GM18517 (cell line): ENCODE data around the gene RNU5B-1.

Source experiments
- ATAC-seq: cut with Tn5 transposase; IDR thresholded peaks from one replicate; pipeline ENCODE4 v1.9.1; 2021; ENCODE audit warnings: mild to moderate bottlenecking, moderate library complexity; ENCODE audit not compliant: unreplicated experiment

The RNU5B-1 gene

DNA sequence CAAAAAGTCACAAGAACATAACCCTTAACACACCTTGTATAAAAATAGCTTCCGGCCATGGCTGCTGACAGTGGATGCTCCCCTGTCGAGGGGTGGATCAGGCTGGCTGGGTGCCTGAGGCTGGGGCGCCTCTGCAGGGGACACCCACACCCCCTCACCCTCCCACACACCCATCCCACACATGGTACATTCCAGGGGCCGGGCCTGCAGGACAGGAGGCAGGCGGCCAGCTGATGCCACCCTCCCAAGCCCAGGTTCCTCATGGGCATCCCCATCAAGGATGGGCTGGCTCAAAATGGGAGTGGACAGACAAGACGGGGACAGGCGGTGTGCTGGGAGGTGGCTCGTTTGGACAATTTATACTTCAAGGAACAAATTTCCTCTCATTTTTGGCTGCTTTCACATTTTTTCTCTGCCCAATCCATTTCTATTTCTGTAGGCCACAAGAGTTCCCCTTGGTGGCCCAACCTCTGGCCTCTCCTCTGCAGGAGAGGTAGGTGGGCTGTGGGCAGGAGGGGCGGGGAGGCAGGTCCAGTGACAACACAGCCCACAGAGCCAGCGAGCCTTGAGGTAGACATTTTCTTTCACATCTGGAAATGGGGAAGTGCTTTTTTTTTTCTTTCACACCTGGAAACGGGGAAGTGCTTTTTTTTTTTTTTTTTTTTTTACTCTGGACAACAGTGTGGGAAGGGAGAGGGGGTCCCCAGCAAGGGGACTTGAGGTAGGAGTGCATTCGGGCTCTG is 23.3 kb downstream of the RNU5B-1 start:
- ATAC-seq = no peak

DNA sequence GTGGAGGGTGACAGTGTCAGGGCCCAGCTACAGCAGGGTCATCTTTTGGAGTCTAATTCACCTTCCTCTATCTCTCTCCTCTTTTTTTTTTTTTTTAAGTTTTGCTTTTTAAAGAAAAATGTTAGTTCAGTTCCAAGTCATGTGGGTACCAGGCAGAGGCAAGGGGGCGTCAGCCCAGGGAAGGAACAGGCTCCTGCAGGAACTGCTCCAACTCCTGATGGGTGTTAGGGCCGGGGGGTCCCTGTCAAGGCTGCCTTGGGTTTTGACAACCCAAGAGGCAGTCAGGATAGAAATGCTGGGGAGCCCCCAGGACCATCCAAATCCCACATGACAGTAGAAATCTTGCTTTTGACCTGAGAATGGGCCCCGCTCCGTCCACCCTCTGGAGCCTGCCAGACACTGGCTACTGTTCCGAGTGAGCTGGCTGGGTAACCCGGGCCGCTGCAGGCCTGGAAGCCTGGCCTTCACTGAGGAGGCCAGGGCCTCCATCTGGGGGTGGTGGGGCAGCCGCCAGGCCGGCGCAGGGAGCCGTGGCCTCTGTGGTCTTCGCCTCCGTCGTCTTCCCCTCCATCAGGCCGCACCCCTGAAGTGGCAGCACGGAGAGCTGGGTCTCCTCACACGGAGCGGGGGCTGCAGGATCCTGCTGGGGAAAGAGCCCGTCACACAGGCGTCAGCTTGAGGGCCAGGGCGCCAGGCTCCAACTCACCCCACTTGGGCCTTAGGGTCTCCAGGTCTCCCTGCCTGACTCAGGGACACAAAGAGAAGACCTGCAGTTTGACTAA is 24.2 kb downstream of the RNU5B-1 start:
- ATAC-seq = no peak

DNA sequence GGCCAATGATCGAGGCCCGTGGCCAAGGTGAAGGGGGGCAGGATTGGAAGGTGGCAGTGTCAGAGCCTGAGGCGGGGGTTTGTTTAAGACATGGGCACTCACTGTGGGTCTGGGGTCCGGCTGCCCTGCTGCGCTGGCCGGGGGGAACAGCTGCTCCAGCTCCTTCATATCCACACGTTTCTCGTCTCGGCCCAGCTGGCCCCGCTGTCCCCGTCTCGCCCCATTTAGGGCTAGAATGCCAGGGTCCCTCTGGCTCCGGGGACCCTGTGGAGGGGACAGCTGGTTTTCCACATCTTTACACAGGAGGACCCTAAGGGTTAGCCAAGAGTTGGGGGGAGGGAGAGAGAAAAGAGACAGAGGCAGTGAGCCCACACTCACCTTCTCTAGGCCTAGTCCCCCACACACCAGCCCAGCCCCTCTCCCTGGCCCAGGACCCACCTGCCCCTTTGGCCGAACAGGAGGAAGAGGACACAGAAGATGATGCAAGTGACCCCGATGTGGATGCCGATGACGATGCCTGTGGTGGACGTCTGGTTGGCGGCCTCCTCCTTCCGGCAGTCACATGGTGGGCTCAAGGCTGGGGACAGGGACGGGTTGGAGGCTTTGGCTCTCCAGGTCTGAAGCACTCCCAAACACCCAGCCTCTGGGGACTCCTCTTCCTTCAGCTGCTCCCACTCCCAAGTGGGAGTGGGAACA is 25.0 kb downstream of the RNU5B-1 start:
- no peak for ATAC-seq

DNA sequence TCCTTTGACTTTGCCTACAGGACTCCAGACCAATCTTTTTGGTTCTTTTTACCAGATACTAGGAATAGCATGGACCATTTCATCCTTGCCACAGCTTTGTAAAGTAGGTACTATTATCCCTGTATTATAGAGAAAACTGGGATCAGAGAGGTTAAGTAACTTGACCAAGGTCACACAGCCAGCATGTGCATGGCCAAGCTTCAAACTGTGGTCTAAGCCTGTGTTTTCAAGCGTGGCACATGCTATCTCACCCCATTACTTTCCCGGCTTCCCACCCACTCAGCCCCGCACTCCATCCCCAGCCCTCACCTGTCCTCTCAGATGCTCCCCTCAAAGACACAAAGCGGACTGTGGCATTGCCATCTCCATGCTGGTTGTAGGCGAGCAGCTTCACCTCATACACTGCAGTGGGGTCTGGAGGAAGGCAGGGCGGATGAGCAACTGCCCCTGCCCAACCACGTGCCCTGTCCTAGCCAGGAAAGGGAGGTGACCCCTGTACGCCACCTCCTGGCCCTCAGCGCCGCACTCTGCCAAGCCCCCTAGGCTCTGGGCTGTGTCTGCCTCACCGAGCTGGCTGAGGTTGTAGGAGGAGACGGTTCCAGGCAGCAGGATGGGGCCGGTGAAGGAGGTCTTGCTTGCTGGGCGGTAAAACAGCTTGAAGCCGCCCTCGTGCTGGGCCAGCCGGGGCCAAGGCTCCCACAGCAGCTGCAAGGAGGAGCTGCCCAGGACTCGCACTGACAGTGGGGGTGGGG is 25.7 kb downstream of the RNU5B-1 start:
- no peak for ATAC-seq

DNA sequence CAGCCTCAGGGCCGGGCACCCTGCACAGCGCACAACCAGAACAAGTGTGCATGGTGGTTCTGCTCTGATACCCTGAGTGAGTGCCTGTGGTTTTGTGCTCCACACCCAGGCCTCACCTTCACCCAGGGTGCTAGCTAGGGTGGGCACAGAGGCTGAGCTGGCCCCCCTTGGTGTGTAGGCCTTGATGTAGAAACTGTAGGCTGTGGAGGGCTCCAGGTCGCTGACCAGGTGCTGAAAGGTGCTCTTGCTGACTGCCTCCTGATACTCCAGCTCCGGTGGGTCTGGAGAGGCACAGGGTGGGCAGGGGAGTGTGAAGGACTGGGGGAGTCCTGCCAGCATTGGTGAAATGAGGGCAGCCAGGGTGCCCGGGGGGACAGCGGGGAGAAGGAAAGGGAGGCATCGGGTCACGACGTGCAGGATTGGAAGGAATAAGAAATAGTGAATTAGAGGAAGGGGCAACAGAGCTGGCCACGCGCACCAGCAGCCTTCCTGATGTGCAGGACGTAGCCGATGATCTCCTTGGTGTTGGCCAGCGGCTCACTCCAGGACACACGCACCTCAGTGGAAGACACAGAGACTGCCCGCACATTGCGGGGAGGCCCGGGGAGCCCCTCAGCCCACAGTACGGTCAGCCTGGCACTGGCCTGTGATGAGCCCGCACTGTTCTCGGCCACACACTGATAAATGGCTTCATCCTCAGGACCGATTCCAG is 26.6 kb downstream of the RNU5B-1 start:
- ATAC-seq = no peak

DNA sequence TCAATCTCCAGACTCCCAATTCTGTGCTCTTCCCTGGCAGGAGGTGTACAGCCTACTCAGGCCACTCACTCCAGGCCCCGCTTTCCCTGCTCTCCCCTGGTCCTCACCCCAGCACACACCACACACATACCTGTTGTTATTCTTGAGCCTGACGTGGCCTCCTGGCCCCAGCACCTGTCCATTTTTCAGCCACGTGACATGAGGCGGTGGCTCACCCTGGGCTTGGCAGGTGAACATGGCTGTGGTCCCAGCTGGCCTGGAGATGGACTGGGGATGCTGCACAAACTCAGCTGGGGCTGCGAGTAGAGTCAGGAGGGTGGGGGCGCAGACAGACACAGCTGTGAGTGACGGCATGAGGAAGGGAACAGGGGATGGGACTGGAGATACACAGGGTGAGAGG is 27.3 kb downstream of the RNU5B-1 start:
- ATAC-seq = no peak

DNA sequence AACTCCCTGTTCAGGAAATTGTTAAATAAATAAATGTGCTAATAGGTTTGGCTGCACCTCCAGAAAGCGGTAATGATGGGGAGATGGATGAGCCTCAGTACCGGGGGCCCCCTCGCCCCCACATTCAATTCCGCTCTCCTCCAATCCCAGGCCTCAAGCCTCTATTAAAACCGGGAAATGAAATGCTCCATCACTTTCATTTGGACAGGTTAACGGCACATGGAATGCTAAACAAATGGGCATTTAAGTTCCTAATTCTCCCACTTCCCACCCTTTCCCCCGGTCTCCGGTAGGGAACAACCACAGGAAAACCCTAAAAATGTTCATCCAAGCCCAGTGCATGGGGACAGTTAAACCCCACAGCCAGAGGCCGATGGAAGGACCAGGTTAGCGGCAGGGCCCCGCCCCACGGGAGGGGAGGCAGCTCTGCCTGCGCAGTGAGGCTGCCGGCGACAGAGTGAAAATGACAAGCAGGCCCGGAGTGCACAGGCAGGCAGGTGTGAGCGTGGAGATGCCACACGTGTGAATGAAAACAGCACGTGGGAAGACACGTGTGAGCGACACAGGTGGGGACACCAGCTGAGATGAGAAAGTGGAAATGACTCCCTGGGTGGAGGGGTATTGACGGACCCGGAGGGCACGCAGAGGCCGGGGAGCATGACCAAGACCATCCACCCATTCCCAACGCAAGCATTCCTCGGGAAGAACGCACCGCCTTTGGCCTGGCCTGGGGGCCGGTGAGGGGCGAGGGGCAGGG is 28.1 kb downstream of the RNU5B-1 start:
- ATAC-seq = no peak

DNA sequence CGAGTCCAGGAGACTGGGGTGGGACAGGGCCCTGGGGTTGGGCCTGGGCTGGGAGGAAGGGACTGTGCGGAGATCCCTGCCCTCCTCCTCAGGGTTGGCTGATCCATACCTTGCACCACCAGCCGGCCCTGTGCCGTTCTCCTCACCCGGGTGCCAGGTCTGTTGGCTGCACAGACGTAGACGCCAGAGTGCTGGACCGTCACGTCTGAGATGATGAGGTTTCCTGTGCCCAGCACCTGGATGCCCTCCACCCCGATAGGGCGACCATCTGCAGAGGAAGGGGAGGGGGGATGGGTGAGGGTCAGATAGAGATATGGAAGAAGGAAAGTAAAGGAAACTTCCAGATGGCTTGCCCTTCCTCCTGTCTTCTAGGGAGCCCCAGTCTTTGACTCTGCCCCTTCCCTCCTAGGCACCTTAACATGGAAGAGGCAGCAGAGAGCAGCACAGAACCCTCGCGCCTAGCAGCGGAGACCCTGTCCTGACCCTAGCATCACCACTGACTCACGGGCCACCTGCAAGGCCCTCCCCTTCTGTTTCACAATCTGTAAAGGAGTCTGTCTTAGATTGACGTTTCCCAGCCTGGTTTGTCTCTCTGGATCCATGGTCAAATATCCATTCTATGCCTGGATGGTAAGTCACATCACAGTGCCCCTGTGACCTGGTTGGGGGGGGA is 28.8 kb downstream of the RNU5B-1 start:
- ATAC-seq = no peak

DNA sequence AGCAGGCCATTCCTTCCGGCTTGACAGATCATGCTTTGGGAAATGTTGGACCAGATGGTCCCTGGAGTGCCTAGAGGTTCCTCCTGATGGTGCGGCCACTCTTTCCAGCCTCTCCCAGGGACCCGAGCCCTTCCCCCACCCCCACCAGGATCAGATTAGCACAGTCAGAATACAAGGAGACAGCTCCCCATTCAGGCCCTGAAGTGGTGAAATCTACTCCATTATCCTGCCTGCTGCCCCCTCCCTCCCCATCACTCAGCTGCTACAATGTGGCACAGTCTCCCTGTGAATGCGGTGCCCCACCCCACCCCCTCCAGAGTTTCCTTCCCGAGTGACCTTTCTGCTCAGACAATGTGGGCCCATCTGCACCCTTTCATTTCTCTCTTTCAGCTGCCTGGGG is 29.4 kb downstream of the RNU5B-1 start:
- ATAC-seq = no peak

DNA sequence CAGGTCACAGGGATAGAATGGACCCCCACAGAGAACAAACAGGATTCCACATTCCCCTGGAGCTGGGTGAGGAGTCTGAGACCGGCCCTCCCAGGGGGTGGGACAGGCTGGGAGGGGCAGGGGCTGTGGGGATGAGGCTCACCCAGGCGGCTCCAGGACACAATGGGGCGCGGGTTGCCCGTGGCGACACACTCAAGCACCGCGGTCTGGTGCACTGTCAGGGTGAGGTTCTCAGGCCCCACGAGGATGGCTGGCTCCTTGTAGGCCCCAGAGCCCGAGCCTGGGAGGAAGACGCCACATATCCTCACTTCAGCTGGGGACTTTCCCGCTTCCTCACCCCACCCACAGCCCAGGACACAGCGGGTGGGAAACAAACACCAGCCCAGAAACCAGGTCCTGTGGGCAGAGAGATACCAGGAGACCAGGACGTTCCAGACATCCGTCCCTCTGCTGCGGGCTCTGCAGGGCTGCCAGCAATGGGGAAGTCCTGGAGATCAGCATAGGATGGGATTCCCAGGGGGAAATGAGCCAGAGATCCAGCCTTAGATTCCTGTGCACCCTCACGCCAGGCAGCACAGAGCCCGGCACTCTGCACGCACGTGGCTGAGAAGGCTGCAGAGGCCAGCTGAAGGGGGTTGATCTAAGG is 30.2 kb downstream of the RNU5B-1 start:
- ATAC-seq = no peak

DNA sequence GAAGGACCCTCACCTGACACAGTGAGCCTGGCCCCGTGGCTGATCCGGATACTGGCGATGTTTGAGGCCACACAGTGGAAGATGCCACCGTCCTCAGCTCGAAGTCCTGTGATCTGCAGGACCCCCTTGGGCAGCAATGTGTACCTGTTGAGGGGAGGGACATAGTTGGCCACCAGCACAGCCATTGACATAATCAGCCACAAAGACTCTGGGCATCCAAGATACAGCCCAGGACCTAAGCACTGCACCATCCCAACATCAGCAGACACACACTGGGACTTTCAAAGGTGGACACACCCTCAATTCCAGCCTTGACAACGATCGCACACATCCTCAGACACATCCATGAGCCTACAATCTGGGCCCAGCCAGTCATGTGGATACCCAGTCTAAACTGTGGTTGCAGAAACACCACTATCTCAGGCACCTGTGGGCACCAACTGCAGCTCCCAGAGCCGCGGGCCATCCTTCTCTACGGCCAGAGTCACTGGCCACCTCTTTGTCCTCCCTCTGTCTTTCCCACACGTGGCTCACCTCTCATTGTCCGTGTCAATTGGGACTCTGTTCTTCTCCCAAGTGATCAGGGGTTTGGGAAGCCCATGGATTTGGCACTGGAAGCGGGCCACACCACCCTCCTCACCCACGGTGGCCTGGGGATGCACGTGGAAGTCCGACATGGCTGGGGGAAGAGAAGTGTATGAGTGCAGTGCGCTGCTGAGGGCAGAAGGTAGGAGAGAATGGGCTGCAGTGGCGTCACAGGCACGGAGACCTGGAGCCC is 31.0 kb downstream of the RNU5B-1 start:
- no peak for ATAC-seq

DNA sequence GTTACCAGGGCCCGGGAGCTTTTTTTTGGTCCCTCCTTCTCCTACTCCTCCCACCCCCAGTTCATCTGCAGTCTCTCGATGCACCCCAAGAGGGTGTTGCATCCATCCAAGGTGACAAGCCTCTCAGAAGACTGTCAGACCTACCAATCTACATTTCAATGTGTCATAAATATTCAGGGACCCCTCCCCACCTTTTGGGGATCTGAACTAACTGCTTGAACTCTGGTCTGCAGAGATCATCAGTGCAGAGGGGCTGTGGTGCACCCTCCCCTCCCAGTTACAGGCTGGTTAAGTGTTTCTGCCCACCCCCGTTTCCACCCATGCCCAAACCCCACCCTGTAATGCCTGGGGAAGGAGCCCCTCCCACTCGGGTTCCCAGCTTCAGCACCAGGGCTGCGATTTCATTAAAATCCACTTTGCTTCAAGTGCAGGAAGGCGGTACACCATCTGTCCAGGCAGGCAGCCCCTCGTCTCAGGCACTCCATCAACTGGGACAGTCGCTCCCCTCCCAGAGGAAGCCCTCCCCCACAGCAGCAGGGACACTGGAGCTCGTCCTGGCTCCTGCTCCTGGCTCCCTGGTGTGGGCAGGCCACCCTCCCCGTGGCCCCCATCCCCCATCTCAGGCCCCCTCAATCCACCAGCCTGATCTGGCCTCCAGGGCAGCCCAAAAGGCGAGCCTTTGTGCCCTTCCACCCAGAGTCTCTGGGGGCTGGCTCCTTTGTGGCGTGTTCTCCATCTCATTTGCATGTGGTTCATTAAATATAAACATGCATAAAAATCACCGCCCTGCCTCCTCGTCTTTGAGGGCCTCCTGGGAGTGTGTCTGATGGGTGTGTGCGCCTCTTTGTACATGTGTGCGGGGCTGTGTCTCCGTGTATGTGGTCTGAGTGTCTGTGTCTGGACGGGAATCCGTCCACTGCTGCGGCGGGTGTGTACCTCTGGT is 32.3 kb downstream of the RNU5B-1 start:
- ATAC-seq = no peak

DNA sequence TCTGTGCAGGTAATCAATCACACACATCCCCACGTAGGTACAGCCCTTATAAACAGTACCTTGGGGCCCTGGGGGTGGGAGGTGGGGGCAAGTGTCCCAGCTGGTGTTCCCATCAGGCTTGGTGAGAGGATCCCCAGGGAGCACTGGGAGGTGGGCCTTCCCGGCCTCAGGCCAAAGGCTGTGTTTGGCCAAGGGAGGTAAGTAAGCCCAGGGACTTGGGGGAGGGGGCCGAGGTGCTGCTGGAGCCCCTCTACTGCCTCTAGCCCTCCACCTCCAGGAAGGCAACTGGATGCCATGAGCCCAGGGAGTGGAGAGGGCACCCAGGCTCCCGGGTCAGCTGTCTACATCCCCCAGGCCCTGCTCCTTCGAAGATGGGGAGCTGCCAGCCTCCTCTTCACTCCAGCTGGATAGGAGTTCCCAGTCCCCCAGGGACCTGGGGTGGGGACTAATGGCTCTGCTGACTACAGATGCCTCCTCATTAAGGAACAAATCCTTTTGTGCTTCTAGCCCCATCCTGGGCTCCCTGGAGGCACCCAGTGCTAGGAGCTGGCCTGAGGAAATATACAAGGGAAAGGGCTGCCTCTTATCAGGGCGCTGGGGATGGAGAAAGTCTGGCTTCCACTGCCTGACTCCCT is 33.1 kb downstream of the RNU5B-1 start:
- ATAC-seq = no peak

DNA sequence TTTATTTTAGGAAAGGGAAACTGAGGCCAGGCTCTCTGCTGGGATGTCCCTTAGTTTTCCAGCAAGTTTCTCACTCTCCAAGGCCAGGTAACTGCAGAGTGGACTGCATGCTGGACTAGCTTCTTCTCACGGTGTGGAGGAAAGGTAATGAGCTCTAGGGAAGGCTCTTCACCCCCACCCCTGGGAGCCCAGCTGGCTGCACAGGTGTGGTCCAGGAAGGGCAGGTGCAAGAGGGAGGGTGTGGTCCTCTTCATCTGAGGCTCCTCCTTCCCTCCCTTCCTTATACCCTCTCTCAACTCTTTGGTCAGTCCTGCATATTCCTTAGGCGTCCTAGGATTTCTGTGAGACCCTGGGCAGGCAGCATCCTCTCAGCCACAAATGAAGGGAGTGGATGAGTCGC is 33.9 kb downstream of the RNU5B-1 start:
- no peak for ATAC-seq

DNA sequence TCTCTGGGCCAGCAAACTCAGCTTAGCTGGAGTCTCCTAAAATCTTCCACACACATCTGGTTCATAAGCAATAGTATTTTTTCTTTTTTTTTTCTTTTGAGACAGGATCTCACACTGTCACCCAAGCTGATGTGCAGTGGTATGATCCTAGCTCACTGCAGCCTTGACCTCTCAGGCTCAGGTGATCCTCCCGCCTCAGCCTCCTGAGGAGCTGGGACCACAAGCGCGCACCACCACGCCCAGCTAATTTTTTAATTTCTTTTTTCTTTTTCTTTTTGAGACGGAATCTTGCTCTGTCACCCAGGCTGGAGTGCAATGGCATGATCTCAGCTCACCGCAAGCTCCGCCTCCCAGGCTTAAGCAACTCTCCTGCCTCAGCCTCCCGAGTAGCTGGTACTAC is 34.3 kb downstream of the RNU5B-1 start:
- no peak for ATAC-seq

DNA sequence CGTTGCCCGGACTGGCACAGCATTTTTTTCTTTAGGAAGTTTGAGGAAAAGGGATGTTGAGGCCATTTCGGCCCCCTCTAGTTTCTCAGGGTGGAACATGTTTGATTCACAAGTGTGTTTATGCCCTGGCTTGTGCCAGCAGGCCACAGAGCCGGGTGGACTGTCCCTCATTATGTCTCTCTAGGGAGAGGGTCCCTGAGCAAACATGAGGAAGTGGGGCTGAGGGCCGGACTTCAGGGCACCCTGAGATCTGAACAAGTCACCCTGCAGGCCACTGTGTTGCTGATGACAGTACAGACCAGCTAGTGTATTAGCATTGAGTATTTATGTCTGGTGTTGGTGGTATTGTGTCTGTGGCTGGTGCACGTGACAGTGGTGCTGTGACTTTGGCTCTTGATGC is 34.9 kb downstream of the RNU5B-1 start:
- no peak for ATAC-seq
